GM12892 (cell line): ENCODE results near the gene DNMT3B.
A peak's percentile ranks its signal among the peaks of the same experiment; 100 is the strongest.
"Not testable (repeated sequence)": the region's sequence is repeated elsewhere in the genome, so short reads cannot be mapped to it uniquely, and the experiment has no call there.

ENCODE experiments used
- DNase-seq: peaks from one replicate; pipeline ENCODE4 v3.0.0; 2011; ENCODE audit not compliant: insufficient read length
- FAIRE-seq: peaks from 2 replicates; lab custom pipeline; 2011; peaks lifted over from hg19 to GRCh38; lab: Jason Lieb, UNC
- POLR2A ChIP-seq: IDR thresholded peaks from 2 replicates; pipeline ENCODE4 v1.6.1; 2011; ENCODE audit warnings: low read depth, low read length, control low read depth
- POLR2AphosphoS5 ChIP-seq: IDR thresholded peaks from 2 replicates; pipeline ENCODE4 v1.6.1; 2011; ENCODE audit warnings: low read depth, low read length, control low read depth
- TAF1 ChIP-seq: IDR thresholded peaks from 2 replicates; pipeline ENCODE4 v1.6.1; 2011; ENCODE audit warnings: low read depth, mild to moderate bottlenecking, control low read depth, low read length, borderline replicate concordance

Gene DNMT3B

DNA sequence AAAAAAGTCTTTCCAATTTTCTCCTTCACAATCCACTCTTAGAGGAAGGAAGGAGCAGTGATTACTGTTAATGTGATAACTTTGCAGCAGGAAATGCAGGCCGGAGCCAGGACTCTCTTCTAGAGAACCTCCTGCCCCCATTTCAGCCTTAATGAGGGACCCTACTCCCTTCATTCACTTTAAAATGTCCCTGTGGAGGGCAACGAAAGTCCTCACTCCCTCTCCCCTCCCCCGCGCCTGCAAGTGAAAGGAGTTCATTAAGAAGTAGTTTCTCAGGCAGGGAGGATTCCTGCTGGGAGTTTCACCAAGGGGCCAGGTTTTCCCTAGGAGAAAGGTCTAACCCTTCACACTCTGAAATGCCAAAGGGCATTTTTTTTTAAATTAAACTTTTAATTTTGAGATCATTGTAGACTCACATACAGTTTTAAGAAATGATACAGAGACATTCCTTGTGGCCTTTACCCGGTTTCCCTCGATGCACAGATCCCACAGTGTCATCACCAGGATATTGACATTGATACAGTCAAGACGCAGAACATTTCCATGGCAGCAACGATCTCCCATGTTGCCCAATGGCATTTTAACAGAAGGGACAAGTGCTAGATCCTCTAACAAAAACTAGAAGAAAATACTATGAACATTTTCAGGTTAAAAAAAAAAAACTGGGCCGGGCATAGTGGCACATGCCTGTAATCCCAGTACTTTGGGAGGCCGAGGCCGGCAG is 12.1 kb upstream of the DNMT3B start:
- DNase-seq (no peak), FAIRE-seq (no peak)
- TF ChIP-seq POLR2AphosphoS5 (no peak), POLR2A (no peak), TAF1 (no peak)

DNA sequence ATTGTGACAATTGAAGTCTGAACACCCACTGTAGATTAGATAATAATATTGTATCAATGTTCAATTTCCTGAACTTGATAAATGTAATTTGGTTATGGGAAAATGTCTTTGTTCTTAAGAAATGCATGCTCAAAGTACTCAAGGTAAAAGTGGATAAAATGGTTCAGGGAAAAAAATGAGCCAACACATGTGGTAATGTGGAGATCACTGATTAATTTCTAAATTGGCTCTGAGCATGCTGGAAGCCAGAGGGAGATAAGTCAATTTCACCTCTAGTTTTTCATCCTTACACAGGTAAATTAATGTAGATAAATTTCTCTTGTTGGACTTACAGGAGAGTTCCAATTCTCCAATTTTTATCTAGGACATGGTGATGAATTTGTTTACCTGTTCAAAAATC is 10.9 kb upstream of the DNMT3B start:
- FAIRE-seq = no peak
- no peak for DNase-seq
- TF ChIP-seq TAF1 (no peak), POLR2A (no peak), POLR2AphosphoS5 (no peak)

GRCh38 chr20:32751702-32752457 is 10.3 kb upstream of the DNMT3B start:
- FAIRE-seq (no peak), DNase-seq (no peak)
- no peak for TF ChIP-seq POLR2AphosphoS5
- TF ChIP-seq TAF1 = no peak
- TF ChIP-seq POLR2A = no peak

- TF ChIP-seq POLR2A = no peak
- no peak for TF ChIP-seq TAF1
- TF ChIP-seq POLR2AphosphoS5 = no peak
- DNase-seq (no peak), FAIRE-seq (no peak)
These were observed 9.5 kb upstream of the DNMT3B start for GRCh38 chr20:32752458-32753250.

- FAIRE-seq (no peak), DNase-seq (no peak)
- TF ChIP-seq POLR2AphosphoS5 (no peak), TAF1 (no peak), POLR2A (no peak)
These were observed 8.5 kb upstream of the DNMT3B start for GRCh38 chr20:32753731-32754130.

GRCh38 chr20:32756156-32756555 is 6.0 kb upstream of the DNMT3B start:
- TF ChIP-seq TAF1 = no peak
- TF ChIP-seq POLR2A = no peak
- TF ChIP-seq POLR2AphosphoS5 = no peak
- FAIRE-seq (no peak), DNase-seq (no peak)

DNA sequence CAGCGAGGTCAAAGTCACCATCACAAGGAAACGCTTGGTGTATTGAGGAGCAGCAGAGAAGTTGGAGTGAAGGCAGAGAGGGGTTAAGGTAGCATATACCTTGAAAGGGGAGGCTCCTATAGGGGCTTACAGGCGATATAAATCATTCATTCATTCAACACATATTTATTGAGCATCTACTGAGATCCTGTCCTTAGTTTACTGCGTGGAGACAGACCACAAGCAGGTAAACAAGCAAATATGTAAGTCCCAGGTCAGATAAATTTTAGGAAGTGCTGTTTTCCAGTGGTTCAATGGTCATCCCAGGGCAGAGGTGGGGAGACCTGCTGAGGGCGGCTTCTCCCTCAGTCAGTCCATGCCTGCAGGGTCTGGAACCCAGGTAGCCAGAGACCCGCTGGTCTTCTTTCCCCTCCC is 761 bp upstream of the DNMT3B start:
- no peak for FAIRE-seq
- TF ChIP-seq POLR2AphosphoS5 = no peak
- no peak for TF ChIP-seq TAF1
- no peak for TF ChIP-seq POLR2A
- no peak for DNase-seq

- FAIRE-seq = no peak
These were observed 593 bp downstream of the DNMT3B start for GRCh38 chr20:32762754-32763201.

DNA sequence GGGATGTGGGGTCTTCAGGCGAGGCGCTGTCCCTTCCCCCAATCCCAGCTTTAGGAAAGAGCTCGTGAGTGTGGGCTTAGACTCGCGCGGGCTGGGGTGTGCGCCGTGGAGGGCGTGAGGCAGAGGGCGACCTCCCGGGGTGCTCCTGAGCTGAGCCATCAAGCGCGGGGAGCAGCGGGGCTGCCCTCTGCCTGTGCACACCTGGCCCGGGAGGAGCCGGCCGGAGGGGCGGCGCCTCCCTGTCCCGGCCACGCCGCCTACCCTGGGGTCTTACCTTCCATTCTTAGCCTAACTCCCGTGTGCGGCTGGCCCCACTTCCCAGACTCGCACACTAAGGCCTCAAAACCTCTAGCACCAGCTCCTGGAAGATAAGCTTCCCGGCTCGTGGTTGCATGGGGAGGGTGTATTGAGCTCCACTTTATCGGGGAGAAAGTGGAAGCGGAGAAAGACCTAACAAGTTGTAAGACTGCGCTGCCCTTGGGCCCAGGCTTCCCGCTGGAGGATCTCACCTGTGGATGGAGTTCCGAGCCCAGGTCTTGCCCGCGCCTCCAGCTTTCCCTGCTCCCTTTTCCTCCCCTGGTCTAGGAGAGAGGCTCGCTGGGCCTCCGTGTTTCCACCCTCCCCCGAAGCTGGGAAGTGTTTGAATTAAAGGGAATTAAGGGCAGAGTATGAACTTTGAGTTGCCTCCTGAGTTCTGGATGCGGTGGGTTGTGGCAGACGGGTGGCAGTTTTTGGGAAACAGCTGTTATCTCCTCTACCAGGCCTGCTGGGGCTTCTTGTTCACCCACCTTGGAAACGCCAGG is 1.2 kb downstream of the DNMT3B start:
- FAIRE-seq (no peak), DNase-seq (peak; percentile 48)
- TF ChIP-seq POLR2A (no peak), POLR2AphosphoS5 (no peak), TAF1 (no peak)

More at GRCh38 chr20:32762754-32763201, 593 bp downstream of the DNMT3B start:
- peak; percentile 44 for DNase-seq
- TF ChIP-seq POLR2AphosphoS5 (no peak), TAF1 (no peak), POLR2A (no peak)

DNA sequence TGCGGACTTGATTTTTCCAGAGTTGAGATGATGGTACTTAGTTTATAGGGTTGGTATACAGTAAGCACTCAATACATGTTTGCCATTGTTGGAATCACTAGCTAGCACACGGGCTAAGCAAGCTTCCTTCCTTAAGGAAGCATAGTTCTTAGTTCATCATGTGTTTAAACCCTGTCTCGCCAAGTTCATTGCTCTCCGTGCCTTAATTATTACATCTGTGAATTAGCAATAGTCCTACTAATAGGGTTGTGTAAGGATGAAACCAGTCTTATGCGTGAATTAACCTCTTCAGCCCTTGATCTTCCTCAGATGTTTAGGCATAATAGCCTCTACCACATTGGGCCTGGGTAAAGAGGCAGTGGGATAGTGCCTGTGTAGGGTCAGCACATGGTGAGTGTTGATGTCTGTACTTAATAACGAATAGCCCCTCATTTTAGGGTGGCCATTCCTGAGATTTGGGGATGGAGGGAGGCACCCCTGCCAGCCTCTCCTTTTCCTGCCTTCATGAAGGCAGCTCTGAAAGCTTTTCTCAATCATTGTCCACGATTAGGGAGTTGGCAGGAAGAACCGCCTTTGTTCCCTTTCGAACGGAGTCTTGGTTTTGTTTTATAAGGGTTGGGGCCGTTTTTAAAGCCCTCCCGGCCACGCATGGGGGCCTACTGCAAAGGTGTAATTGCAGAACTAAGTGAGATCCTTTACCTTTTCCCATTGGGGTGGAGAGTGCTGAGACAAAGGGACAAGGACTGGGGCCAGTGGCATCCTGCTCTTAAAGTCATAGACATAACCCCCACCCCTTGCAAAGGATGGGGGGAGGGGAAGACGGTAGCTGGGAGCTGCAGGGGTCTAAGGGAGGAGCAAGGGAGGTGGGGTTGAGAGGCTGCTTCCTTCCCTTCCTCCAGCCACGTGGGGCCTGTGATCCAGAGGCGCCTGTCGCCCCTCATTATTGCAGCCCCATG is 2.1 kb downstream of the DNMT3B start:
- FAIRE-seq (no peak), DNase-seq (no peak)
- no peak for TF ChIP-seq POLR2AphosphoS5

DNA sequence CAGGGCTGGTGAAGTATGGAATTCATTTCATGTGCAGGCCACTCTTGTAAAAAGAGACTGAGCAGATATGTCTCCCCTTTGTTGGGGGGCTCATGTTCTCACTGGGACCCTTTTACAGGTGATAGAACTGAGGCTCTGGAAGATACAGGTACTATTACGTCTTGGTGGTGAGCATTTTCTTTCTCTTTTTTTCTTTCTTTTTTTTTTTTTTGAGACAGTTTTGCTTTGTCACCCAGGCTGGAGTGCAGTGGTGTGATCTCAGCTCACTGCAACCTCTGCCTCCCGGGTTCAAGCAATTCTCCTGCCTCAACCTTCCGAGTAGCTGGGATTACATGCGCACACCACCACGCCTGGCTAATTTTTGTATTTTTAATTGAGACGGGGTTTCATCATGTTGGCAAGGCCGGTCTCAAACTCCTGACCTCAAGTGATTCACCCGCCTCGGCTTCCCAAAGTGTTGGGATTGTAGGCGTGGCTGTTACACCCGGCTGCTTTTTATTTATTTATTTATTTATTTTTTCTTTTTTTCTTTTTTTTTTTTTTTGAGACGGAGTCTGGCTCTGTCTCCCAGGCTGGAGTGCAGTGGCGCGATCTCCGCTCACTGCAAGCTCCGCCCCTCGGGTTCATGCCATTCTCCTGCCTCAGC is 3.2 kb downstream of the DNMT3B start:
- FAIRE-seq, DNase-seq: not testable (repeated sequence)
